GM21723 (cell line): Measurements from ENCODE around the gene HKDC1.
"Not testable (repeated sequence)": the region's sequence is repeated elsewhere in the genome, so short reads cannot be mapped to it uniquely, and the experiment has no call there.

ENCODE experiments used
- ATAC-seq: cut with Tn5 transposase; IDR thresholded peaks from one replicate; pipeline ENCODE4 v1.9.1; 2021; ENCODE audit warnings: mild to moderate bottlenecking, moderate library complexity; ENCODE audit not compliant: unreplicated experiment

HKDC1 gene

GRCh38 chr10:69220041-69220451 lies at the start of gene HKDC1:
HKDC1 (plus strand) TSS chr10:69220332; CDS start chr10:69220436, 104 bp downstream.
- no peak for ATAC-seq

DNA sequence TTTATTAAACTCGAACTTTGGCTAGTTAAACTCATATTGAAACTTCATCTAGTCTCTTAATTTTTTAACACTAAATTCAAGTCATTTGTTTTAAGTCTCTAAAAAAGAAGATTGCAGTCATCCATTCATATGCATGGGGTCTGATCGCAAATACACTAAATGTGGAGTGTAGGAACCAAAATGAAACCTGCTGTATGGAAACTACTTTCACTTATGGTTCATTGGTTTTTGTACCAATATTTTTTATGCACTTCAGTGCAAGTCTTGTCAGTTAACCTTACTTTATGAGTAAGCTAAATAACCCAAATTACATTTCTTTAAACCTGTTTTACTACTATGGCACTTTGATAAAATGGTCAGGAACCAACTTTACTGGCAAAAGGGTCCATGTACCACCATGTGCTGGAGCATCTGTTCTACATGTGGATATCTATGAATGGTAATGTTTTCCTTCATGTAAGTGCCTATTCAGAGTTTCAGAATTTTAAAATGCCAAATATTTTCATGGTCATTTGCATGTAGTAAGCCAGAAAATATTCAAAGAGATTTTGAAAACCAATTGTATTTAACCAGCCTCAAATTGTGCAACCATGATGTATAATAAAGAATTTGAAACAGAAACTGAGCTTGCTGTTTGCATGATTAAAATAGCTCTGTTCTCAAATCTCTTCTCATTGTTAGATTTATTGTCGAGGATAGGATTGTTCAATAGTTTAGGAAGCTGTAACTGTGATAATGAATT lies 47.7 kb upstream of the HKDC1 start:
- ATAC-seq = no peak

DNA sequence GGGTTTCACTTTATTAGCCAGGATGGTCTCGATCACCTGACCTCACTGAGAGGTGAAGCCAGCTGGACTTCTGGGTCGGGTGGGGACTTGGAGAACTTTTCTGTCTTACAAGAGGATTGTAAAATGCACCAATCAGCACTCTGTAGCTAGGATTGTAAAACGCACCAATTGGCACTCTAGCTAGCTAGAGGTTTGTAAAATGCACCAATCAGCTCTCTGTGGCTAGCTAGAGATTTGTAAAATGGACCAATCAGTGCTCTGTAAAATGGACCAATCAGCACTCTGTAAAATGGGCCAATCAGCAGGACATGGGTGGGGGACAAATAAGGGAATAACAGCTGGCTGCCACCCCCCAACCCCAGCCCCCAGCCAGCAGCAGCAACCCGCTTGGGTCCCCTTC lies 44.8 kb upstream of the HKDC1 start:
- not testable (repeated sequence) for ATAC-seq

DNA sequence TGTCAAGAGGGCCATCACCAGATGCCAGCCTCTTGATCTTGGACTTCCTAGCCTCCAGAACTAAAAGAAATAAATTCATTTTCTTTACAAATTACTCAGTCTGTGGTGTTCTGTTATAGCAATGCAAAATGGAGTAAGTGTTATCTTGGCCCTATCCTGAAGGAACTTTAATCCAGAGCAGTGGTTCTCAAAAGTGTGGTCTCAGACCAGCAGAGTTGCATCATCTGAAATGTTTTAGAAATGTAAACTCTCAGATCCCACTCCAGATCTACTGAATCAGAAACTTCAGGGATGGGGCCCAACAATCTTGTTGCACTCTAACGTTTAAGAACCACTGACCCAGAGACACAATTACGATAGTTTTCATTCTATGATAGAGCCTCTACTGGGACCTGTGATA lies 43.3 kb upstream of the HKDC1 start:
- ATAC-seq = no peak

GRCh38 chr10:69179089-69179742 lies 40.9 kb upstream of the HKDC1 start:
- peak; percentile 31 for ATAC-seq

DNA sequence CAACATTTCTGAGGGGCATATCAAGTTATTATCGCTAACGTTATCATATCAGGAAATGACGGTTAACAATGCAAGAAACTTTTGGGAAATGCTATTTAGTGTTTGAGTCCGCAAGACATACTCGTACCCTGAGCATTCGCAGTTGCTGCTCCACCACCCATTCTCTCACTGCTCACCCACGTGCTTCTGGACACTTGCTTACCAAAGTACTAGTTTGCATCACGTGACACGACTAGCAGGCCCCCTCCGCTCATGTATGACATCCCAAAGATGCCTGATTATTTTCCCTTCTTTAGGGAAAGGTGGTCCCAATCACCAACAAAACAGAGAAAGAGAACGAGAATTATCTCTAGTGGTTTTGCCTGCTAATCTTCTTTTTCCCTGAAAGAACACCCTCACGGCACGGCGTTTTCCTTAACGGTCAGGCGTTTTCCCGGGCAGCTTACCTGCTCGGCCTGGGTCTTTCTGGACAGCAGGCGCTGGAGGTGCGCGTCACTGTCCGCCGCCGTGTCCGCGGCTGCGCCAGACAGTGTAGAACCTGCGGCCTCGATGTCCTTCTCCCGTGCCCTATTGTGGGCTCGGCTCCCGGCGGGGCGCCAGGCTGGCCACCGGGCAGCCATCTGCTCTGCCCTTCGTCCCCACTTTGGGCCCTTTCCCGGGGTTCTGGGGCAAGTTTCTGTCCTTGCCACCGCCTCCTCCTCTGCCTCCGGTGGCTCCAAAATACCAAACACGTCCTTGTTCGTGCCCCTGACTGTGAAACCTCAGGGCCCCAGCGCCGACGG lies 40.2 kb upstream of the HKDC1 start, which contains the start of gene SUPV3L1:
TSS of gene SUPV3L1 (plus strand) at position 492 of the 782 bp plus-strand sequence. CDS start at position 550, 58 bp downstream.
- ATAC-seq = peak; percentile 82

DNA sequence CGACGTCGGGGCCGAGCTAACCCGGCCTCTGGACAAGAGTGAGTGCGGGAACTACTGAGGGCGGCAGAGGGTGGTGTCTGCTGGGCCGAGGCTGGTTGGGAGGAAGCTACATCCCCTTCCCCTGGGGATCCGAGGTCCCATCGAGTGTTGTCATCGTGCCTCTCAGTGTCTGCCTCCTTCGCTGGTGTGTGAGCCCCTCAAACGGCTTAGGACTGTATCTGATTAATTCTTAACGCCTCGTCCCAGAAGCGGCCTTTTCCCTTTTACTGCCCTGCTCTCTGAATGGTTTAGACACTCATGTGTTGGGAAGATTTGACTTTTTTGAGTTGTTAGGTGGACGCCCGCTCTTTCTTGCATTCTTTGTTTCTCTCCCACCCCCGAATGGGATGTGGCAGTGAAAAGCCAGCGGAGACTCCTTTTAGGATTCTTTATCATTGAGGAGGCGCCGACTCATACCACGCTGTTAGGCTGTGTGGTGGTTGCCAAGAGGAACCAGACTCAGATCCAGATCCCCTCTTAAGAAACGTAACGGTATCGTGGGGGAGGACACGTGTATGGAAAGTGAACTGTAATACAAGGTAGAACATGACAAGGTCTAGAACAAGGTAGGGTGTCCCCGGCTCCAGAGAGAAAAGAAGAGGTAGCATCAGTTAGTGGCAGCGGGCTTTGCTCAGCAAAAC lies 39.5 kb upstream of the HKDC1 start:
- no peak for ATAC-seq

- ATAC-seq = no peak
Measured at GRCh38 chr10:69181433-69181832, 38.7 kb upstream of the HKDC1 start.

GRCh38 chr10:69182005-69182404 lies 38.1 kb upstream of the HKDC1 start:
- no peak for ATAC-seq

DNA sequence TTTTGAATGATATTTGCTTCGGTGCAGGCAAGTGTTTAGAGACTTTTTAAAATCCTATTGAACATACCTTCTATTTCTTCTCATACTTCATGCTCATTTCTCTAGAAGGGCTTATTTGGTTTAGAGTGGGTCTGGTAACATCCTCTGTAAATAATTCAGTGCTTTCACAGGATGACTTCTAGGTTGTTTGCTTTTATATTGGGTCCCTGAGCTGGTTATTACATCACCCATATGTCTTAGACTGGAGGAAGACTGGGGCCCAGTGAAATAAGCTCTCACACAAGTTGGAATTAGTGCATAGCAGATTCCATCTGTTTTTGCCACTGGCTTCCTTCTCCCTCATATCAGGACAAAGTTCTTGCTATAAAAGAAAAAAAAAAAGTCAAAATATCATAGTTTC lies 33.6 kb upstream of the HKDC1 start:
- ATAC-seq = no peak

GRCh38 chr10:69201045-69201444 lies 19.1 kb upstream of the HKDC1 start:
- ATAC-seq = no peak

- no peak for ATAC-seq
Measured at GRCh38 chr10:69202332-69202731, 17.8 kb upstream of the HKDC1 start.

DNA sequence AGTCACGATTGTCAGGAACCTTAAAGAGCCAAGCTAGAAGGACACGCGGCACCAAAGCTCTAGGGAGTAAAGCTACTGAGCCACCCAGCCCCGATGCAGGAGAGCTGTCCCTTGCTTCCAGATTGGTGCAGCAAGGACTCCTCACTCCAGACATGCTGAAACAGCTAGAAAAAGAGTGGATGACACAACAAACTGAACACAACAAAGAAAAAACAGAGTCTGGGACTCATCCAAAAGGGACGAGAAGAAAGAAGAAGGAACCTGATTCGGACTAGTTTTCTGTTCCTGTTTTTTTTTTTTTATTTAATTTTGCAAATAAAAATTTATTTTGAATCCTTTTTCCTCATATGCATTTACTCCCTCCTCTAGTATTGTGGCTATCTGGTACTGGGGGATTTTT lies 11.4 kb upstream of the HKDC1 start:
- ATAC-seq = no peak

DNA sequence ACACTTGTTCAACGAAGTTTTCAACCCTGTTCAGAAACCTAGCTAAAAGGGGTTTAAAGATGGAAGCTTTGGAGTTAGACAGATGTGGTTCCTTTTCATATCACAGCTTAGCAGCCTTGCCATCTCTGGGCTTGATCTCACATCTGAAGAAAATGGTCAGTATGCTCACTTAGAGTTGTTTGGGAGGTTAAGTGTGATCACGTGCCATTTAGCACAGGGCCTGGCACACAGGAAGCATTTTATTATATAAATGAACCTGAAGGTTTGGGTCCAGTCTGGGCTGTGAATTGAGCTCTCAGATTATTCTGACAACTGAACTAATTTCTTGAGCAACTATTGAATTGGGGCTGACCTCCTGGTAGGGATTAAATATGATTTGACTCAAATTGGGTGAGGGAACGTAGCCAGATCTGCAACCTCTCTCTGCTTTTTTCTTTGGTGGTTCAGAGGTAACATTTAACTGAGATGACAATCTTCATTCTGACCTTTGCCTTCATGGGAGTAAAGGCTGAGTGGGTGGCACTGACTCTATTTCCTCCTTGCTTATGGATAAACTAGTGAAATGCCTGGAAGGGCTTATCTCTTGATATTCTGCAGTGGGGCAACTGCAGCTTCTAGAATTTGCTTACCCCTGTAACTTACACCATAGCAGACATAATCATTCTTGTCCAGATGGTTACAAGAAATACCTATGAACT lies 10.2 kb upstream of the HKDC1 start:
- ATAC-seq = no peak

- no peak for ATAC-seq
Measured at GRCh38 chr10:69211104-69211503, 9.0 kb upstream of the HKDC1 start.

DNA sequence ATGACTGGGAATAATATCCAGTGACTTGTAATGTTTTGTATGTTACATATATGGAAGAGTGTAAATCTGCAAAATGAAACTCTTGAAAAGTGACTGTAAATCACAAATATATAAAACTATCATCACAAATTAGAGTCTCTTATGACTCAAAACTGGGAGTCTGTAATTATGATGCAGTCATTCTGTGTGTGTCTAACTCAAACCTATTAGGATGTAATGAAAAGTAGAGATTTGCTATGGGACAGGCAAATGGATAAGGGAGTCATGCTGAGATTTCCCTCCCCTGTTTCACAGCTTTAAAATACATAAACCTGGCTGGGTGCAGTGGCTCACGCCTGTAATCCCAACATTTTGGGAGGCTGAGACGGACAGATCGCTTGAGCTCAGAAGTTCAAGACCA lies 8.6 kb upstream of the HKDC1 start:
- ATAC-seq = no peak

- no peak for ATAC-seq
Measured at GRCh38 chr10:69213591-69214311, 6.4 kb upstream of the HKDC1 start.

DNA sequence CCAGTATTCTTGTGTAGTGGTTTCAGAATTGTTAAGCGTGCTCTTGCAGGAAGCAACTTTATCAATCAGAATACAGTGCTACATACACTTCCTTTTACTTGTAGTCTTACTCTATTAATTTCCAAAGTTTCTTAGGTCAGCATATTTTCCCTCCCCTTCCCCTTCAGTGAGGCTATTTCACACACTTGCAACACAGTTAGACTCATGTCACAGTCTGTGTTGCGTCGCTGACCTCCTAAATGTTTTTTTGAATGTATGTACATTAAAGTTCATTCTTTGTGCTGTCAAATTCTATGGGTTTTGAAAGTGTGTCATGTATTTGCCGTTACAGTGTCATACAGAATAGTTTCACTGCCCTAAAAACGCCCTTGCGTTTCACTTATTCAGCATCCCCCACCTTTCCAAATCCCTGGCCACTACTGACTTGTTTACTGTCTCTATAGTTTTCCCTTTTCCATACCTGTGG lies 5.4 kb upstream of the HKDC1 start:
- ATAC-seq = no peak

DNA sequence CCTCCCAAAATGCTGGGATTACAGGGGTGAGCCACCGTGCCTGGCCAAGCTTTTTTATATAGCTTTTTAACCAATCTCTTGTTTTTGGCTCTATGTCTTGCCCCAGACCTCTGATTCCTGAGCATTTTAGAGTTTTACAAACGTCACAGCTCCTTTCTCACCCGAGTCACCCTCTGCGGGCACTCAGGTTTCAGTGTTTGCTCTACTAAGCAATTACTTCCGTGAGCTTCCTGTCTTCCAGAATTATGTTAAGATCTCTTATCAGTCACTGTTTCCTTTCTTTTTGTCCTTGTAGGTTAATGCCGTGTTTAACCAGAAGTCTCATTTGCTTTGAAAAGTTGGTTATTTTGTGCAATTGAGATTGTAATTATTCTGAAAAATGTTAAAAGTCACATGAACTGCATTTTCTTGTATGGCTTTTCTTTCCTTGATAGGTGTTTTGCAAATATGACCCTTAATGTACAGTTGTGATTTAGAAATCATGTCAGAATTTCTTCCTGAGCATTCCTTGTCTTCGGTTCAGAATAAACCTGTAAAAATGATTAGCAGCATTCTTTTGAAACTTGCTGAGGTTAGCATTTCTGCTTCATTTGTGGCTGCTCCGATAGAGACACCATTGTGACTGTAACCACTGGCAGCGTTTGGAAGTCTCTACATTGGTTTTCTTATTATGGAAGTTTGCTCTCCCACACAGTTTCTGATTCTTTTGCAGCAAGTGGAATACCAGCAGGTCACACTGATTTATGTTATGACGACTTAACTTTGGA lies 4.5 kb upstream of the HKDC1 start:
- no peak for ATAC-seq
